ENCODE data around the gene DAZ2. TPM values are rescaled to one million over a fixed set of nuclear protein-coding genes. Genes with fewer than 3 reads are reported as not detected.
"Not testable (repeated sequence)": the region's sequence is repeated elsewhere in the genome, so short reads cannot be mapped to it uniquely, and the experiment has no call there.

The DAZ2 gene, protein sequence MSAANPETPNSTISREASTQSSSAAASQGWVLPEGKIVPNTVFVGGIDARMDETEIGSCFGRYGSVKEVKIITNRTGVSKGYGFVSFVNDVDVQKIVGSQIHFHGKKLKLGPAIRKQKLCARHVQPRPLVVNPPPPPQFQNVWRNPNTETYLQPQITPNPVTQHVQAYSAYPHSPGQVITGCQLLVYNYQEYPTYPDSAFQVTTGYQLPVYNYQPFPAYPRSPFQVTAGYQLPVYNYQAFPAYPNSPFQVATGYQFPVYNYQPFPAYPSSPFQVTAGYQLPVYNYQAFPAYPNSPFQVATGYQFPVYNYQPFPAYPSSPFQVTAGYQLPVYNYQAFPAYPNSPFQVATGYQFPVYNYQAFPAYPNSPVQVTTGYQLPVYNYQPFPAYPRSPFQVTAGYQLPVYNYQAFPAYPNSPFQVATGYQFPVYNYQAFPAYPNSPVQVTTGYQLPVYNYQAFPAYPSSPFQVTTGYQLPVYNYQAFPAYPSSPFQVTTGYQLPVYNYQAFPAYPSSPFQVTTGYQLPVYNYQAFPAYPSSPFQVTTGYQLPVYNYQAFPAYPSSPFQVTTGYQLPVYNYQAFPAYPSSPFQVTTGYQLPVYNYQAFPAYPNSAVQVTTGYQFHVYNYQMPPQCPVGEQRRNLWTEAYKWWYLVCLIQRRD
- not detected in 2 replicates for total RNA-seq

DNA sequence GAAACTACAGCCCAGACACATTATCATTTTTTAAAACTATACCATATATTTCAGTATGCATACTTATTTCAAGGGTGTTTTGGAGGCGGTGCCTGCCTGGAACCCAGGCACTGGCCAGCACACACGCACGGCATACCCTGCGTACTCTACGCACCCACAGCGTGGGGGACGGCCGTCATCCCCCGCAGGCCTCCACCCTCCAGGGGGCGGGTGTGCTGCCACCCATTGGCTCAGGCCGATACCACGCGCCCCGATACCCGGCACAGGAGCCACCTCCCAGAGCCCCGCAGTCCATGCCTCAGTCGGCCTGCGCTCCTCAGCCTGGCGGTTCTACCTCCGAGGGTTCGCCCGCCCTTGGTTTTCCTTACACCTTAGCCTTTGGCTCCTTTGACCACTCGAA, at the start of gene DAZ2:
DAZ2 (plus strand) TSS at position 301 of the 400 bp plus-strand sequence. CDS start 208 bp downstream, outside the sequence.
- DNase-seq (ENCODE audit: extremely low read depth, low read depth, low spot score), result not testable (repeated sequence)

DNA sequence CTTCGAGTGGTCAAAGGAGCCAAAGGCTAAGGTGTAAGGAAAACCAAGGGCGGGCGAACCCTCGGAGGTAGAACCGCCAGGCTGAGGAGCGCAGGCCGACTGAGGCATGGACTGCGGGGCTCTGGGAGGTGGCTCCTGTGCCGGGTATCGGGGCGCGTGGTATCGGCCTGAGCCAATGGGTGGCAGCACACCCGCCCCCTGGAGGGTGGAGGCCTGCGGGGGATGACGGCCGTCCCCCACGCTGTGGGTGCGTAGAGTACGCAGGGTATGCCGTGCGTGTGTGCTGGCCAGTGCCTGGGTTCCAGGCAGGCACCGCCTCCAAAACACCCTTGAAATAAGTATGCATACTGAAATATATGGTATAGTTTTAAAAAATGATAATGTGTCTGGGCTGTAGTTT, 20.4 kb upstream of the DAZ2 start, which contains the start of gene DAZ1:
DAZ1 (minus strand) TSS at position 101 of the 400 bp plus-strand sequence. CDS start 208 bp downstream, outside the sequence.
- not testable (repeated sequence) for DNase-seq (ENCODE audit: extremely low read depth, low read depth, low spot score)

DNA sequence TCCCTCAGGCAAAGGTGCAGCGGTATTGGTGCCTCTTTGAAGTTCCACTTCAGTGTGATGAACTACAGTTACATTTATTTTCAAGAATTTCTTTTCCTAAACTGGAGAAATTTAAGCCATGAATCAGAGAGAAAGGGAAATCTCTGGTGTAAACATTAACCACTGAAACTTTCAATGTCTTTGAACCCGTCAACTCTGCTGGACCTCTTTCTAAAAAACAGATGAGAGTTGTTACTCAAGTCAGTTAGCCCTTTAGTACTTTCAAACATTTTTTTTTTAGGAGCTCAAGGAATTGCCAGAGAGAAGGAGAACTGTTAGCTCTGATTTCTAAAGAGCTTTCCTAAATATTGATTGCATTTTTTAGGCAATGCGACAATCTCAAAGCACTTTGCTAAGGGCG, 11.9 kb upstream of the DAZ2 start:
- DNase-seq (ENCODE audit: extremely low read depth, low read depth, low spot score), result not testable (repeated sequence)

DNA sequence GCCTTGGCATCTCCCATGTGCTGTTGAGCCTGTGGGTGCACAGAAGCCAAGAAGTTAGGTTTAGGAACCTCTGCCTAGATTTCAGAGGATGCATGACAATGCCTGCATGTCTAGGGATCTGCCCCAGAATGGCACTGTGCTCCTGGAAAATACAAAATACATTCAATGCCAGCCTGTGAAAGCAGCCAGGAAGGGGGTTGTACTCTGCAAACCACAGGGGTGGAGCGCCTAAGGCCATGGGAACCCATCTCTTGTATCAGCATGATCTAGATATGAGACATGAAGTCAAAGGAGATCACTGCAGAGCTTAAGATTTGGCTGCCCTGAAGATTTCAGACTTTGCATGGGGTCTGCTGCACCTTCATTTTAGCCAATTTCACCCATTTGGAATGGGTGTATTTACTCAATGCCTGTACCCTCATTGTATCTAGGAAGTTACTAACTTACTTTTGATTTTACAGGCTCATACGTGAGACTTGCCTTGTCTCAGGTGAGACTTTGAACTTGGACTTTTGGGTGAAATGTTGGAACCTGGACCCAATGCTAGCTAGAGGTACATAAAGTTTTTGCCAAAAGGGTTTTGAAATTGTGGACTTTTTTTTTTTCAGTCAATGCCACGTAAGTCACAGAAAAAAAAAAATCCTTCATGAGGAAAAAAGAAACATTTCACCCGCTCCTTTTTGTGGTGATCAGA, 9.4 kb upstream of the DAZ2 start:
- DNase-seq (ENCODE audit: extremely low read depth, low read depth, low spot score), result not testable (repeated sequence)

- DNase-seq (ENCODE audit: extremely low read depth, low read depth, low spot score), result not testable (repeated sequence)
These were observed 8.7 kb upstream of the DAZ2 start for GRCh38 chrY:23210681-23211080.

Other genes with a start within 250 kb of the DAZ2 start
- gene BPY2, start 235.3 kb upstream of the DAZ2 start, total RNA-seq, result not detected in 2 replicates
- gene DAZ1, start 20.5 kb upstream of the DAZ2 start, total RNA-seq, result not detected in 2 replicates